ENCODE measurements around the gene NCS1.

Gene NCS1

GRCh38 chr9:130217838-130218237 is 45.6 kb downstream of the NCS1 start:
- no peak for DNase-seq

GRCh38 chr9:130219661-130220096 is 47.5 kb downstream of the NCS1 start:
- peak; percentile 12 for DNase-seq

- no peak for DNase-seq
Measured at GRCh38 chr9:130220352-130220751, 48.1 kb downstream of the NCS1 start.

GRCh38 chr9:130222833-130223232 is 50.6 kb downstream of the NCS1 start:
- DNase-seq, result no peak

- no peak for DNase-seq
Measured at GRCh38 chr9:130225071-130225470, 52.9 kb downstream of the NCS1 start.

- no peak for DNase-seq
Measured at GRCh38 chr9:130225586-130225985, 53.4 kb downstream of the NCS1 start.

- no peak for DNase-seq
Measured at GRCh38 chr9:130226112-130226511, 53.9 kb downstream of the NCS1 start.

GRCh38 chr9:130227833-130228232 is 55.6 kb downstream of the NCS1 start:
- DNase-seq, result no peak

GRCh38 chr9:130229759-130230158 is 57.6 kb downstream of the NCS1 start:
- DNase-seq, result no peak

GRCh38 chr9:130230631-130231030 is 58.4 kb downstream of the NCS1 start:
- no peak for DNase-seq

- DNase-seq, result no peak
Measured at GRCh38 chr9:130232899-130233586, 60.8 kb downstream of the NCS1 start.

GRCh38 chr9:130233587-130233945 is 61.4 kb downstream of the NCS1 start:
- DNase-seq, result no peak

GRCh38 chr9:130234340-130235260 is 62.4 kb downstream of the NCS1 start:
- no peak for DNase-seq

- peak; percentile 21 for DNase-seq
Measured at GRCh38 chr9:130235558-130236435, 63.6 kb downstream of the NCS1 start.

GRCh38 chr9:130236436-130236985 is 64.3 kb downstream of the NCS1 start:
- no peak for DNase-seq

GRCh38 chr9:130237076-130237475 is 64.9 kb downstream of the NCS1 start:
- DNase-seq, result no peak

- DNase-seq, result no peak
Measured at GRCh38 chr9:130237763-130238524, 65.7 kb downstream of the NCS1 start.

GRCh38 chr9:130239363-130239695 is 67.1 kb downstream of the NCS1 start:
- no peak for DNase-seq

GRCh38 chr9:130239741-130240241 is 67.6 kb downstream of the NCS1 start:
- no peak for DNase-seq

GRCh38 chr9:130240410-130241197 is 68.4 kb downstream of the NCS1 start:
- peak; percentile 52 for DNase-seq

GRCh38 chr9:130241198-130241535 is 69.0 kb downstream of the NCS1 start:
- DNase-seq, result no peak
